Liver (tissue), 9 donors: ENCODE measurements around the gene BTG4. TPM values are rescaled to one million over a fixed set of nuclear protein-coding genes. Genes with fewer than 3 reads are reported as not detected.

Experiments
- DNase-seq: peaks from one replicate; pipeline ENCODE4 v3.0.0-alpha.2; 2017; ENCODE audit warnings: low spot score
- H3K27ac ChIP-seq, 2 donors: one replicate each; pipeline ENCODE4 v1.7.0; 2013; ENCODE audit warnings: inconsistent platforms in 2 of 2, low read length in 2 of 2, control low read depth in 1 of 2, low read depth in 1 of 2, mild to moderate bottlenecking in 1 of 2
- H3K27me3 ChIP-seq, 4 donors: one replicate each; pipeline versions ENCODE4 v1.6.1 to v1.7.0; 2013; ENCODE audit warnings: low read length in 3 of 4, inconsistent platforms in 1 of 4, mild to moderate bottlenecking in 1 of 4, moderate library complexity in 1 of 4; ENCODE audit not compliant: control insufficient read depth in 4 of 4, insufficient read depth in 4 of 4
- H3K36me3 ChIP-seq, 4 donors: one replicate each; pipeline versions ENCODE4 v1.6.1 to v1.7.0; 2013; ENCODE audit warnings: low read length in 3 of 4, mild to moderate bottlenecking in 3 of 4, low read depth in 1 of 4, moderate library complexity in 1 of 4; ENCODE audit not compliant: control insufficient read depth in 4 of 4, insufficient read depth in 3 of 4
- H3K4me1 ChIP-seq, 4 donors: one replicate each; pipeline versions ENCODE4 v1.6.1 to v1.7.0; 2013; ENCODE audit warnings: low read length in 3 of 4, mild to moderate bottlenecking in 3 of 4, moderate library complexity in 1 of 4; ENCODE audit not compliant: control insufficient read depth in 4 of 4, insufficient read depth in 4 of 4
- H3K4me3 ChIP-seq, 3 donors: one replicate each; pipeline versions ENCODE4 v1.6.1 to v1.7.0; 2013; ENCODE audit warnings: low read length in 3 of 3, control low read depth in 1 of 3, low read depth in 1 of 3, mild to moderate bottlenecking in 1 of 3
- H3K9ac ChIP-seq, 2 donors: one replicate each; pipeline ENCODE4 v1.7.0; 2013; ENCODE audit warnings: low read length in 2 of 2, mild to moderate bottlenecking in 2 of 2, moderate library complexity in 2 of 2, control low read depth in 1 of 2, low read depth in 1 of 2
- H3K9me3 ChIP-seq, 4 donors: one replicate each; pipeline versions ENCODE4 v1.6.1 to v1.7.0; 2013; ENCODE audit warnings: low read length in 3 of 4; ENCODE audit not compliant: control insufficient read depth in 4 of 4
- ATF3 ChIP-seq: IDR thresholded peaks from 2 replicates; pipeline ENCODE4 v1.6.1; 2016; ENCODE audit warnings: antibody characterized with exemption
- CTCF ChIP-seq: fragments of 150-350 bp; IDR thresholded peaks from 2 replicates; pipeline ENCODE4 v1.5.1; 2017; ENCODE audit warnings: improper control_type of control experiment, low read depth, low read length; ENCODE audit not compliant: missing input control
- EGR1 ChIP-seq, 2 donors: IDR thresholded peaks; 2 replicates each; pipeline ENCODE4 v1.6.1; 2016 to 2018; ENCODE audit warnings: antibody characterized with exemption in 2 of 2, low read depth in 2 of 2
- FOXA2 ChIP-seq: IDR thresholded peaks from 2 replicates; pipeline ENCODE4 v1.6.1; 2016; ENCODE audit warnings: antibody characterized with exemption
- GABPA ChIP-seq, 2 donors: IDR thresholded peaks in 1 of 2; conservative IDR thresholded peaks in 1 of 2; 2 replicates each; pipeline ENCODE4 v1.6.1; 2016; ENCODE audit warnings: antibody characterized with exemption in 2 of 2, mild to moderate bottlenecking in 1 of 2, moderate library complexity in 1 of 2
- HNF4A ChIP-seq, 2 donors: conservative IDR thresholded peaks; 2 replicates each; pipeline ENCODE4 v1.6.1; 2016; ENCODE audit warnings: antibody characterized with exemption in 2 of 2, mild to moderate bottlenecking in 2 of 2
- HNF4G ChIP-seq: IDR thresholded peaks from 2 replicates; pipeline ENCODE4 v1.6.1; 2016; ENCODE audit warnings: antibody characterized with exemption
- NR2F2 ChIP-seq: IDR thresholded peaks from 2 replicates; pipeline ENCODE4 v1.6.1; 2016; ENCODE audit warnings: antibody characterized with exemption
- RAD21 ChIP-seq, 2 donors: IDR thresholded peaks; 2 replicates each; pipeline ENCODE4 v1.6.1; 2016; ENCODE audit warnings: antibody characterized with exemption in 2 of 2, mild to moderate bottlenecking in 2 of 2
- RXRA ChIP-seq, 2 donors: IDR thresholded peaks; 2 replicates each; pipeline ENCODE4 v1.6.1; 2017 to 2018; ENCODE audit warnings: antibody characterized with exemption in 2 of 2, mild to moderate bottlenecking in 1 of 2
- SP1 ChIP-seq: IDR thresholded peaks from 2 replicates; pipeline ENCODE4 v1.6.1; 2018; ENCODE audit warnings: antibody characterized with exemption, mild to moderate bottlenecking
- TAF1 ChIP-seq: conservative IDR thresholded peaks from 2 replicates; pipeline ENCODE4 v1.6.1; 2016; ENCODE audit warnings: antibody characterized with exemption, mild to moderate bottlenecking
- YY1 ChIP-seq: IDR thresholded peaks from 2 replicates; pipeline ENCODE4 v1.6.1; 2016; ENCODE audit warnings: antibody characterized with exemption, mild to moderate bottlenecking
- ZBTB33 ChIP-seq: IDR thresholded peaks from 2 replicates; pipeline ENCODE4 v1.6.1; 2016; ENCODE audit warnings: antibody characterized with exemption
- WGBS: extraction: QIAGEN DNeasy Blood & Tissue Kit; methylation state at CpG from one replicate; pipeline ENCODE4 v1.1.7; 2013; 5-methylcytosine and 5-hydroxymethylcytosine counted together
- polyA plus RNA-seq, 2 donors: library from polyadenylated mRNA; stranded (reverse) in 1 of 2; unstranded in 1 of 2; fragments of 200-250 nt in 1 of 2; fragments of >200 nt in 1 of 2; fragmentation: Nextera tagmentation in 1 of 2; extraction: Ambion mirVana in 1 of 2; gene quantifications; one replicate each; pipeline versions ENCODE4 v1.2.1 to v1.2.3, GENCODE V29; 2013 to 2015
- total RNA-seq, 2 donors: library from RNA; depleted of rRNA; stranded (reverse); fragments of >200 nt; gene quantifications; one replicate each; pipeline ENCODE4 v1.2.3, GENCODE V29; 2014
- donor health status: healthy.
- donor health status: healthy.
- donor health status: healthy.
- donor health status: healthy.
- donor health status: healthy.

Gene BTG4
- not detected for total RNA-seq
- not detected for polyA plus RNA-seq

GRCh38 chr11:111512296-111513239, at the start of gene BTG4:
Gene BTG4 (minus strand): TSS chr11:111512386. CDS start chr11:111498776, 13,610 bp downstream.
- 6% methylated on average over 90 of the region's 90 CpGs for WGBS
- peaks cover 0 to 10% (median 2%) of the 10 kb centered on the region in 4 donors for H3K27me3 ChIP-seq
- H3K9me3 ChIP-seq, result no peaks in the 10 kb centered on the region
- peaks cover 4 to 9% (median 7%) of the 10 kb centered on the region in 4 donors for H3K4me1 ChIP-seq
- H3K27ac ChIP-seq, result no peak within 1 kb of the TSS
- H3K4me3 ChIP-seq, result peak within 1 kb of the TSS in 2 of 3 donors; percentile 27 to 52
- TF ChIP-seq FOXA2 (no peak), SP1 (no peak), NR2F2 (no peak), HNF4G (no peak), YY1 (no peak), EGR1 (IDR thresholded peaks at IDR 0.05; ENCODE audit: low read depth in 2 of 2) (no peak), HNF4A (conservative IDR thresholded peaks at IDR 0.05) (no peak), ZBTB33 (no peak), ATF3 (no peak), CTCF (no peak), TAF1 (no peak), RAD21 (IDR thresholded peaks at IDR 0.05) (no peak), GABPA (IDR thresholded peaks at IDR 0.05 in 1 of 2, conservative IDR thresholded peaks at IDR 0.05 in 1 of 2) (no peak)
- no peaks in the 10 kb centered on the region for H3K36me3 ChIP-seq
- DNase-seq, result no peak
- H3K9ac ChIP-seq, result no peak within 1 kb of the TSS

- TF ChIP-seq RAD21 (IDR thresholded peaks at IDR 0.05) (no peak), ZBTB33 (no peak), YY1 (no peak), ATF3 (no peak), SP1 (no peak), HNF4A (conservative IDR thresholded peaks at IDR 0.05) (no peak), RXRA (IDR thresholded peaks at IDR 0.05) (no peak), EGR1 (IDR thresholded peaks at IDR 0.05; ENCODE audit: low read depth in 2 of 2) (no peak), FOXA2 (no peak), GABPA (IDR thresholded peaks at IDR 0.05 in 1 of 2, conservative IDR thresholded peaks at IDR 0.05 in 1 of 2) (no peak)
- Histone ChIP-seq H3K9me3 (no peaks in the 10 kb centered on the region), H3K36me3 (no peaks in the 10 kb centered on the region), H3K27ac (no peak overlapping the region), H3K4me3 (no peak overlapping the region), H3K27me3 (no peaks in the 10 kb centered on the region), H3K4me1 (no peaks in the 10 kb centered on the region), H3K9ac (no peak overlapping the region)
- no peak for DNase-seq
- 78% methylated on average over 3 of the region's 3 CpGs for WGBS
These were observed 49.7 kb upstream of the BTG4 start for GRCh38 chr11:111561791-111562325.
